Non-pigmented ciliary epithelial cell (primary cell): Measurements from ENCODE around the gene LANCL1.
"Not testable (repeated sequence)": the region's sequence is repeated elsewhere in the genome, so short reads cannot be mapped to it uniquely, and the experiment has no call there.

Experiments
- DNase-seq: peaks from one replicate; pipeline ENCODE4 v3.0.0-alpha.2; 2010; ENCODE audit warnings: low read depth

The LANCL1 gene

DNA sequence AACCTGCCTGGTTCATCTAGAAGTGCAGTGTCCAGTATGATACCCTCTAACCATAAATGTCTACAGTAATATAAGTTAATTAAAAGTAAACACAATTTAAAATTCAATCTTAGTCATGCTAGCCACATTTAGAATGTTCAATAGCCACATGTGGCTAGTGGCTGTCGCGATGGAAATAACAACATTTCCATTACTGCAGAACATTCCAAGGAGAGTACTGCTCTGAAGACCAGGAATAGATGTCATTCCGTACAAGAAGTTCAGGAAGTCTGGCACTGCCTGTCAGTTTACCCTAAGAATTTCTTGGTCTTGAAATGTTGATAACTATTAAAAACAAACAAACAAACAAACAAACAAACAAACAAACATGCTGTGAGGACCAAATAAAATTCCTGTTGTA lies 17.2 kb downstream of the LANCL1 start:
- no peak for DNase-seq

DNA sequence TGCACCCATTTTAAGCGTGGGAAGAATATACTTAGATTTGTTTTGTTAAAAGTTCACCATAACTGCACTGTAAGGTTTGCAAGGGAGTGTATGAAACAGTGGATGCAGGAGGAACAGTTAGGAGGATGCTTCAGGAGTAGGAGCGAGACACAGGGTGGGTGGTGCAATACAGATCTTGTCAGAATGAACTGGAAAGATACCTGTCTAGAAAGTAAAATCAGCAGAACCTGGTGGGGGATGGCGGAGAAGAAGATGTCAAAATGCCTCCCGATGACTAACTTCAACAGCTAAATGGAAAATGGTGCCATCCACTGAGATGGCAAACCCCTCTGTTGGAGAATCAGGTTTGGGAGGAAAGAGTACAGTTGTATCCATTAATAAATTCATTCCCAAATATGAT lies 18.2 kb downstream of the LANCL1 start:
- DNase-seq, result no peak

GRCh38 chr2:210456571-210456970 lies 20.0 kb downstream of the LANCL1 start:
- DNase-seq, result no peak

DNA sequence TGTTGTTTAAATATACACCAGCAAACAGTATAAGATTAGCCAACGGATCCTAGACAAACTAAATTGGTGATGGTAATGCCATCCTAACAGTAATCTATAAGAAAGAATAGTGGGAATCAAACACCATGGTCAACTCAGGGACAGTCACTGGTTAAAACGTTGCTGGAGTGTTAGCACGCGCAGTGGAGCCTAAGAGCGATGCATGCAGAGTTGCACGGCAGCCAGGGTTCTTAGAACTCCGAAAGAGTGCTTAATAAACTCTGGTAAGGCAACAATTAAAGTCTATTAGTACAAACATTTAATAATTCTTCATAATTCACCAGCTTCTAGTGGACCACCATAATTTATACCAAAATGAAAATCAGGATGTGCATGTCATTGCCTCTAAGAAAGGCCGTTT lies 22.2 kb downstream of the LANCL1 start:
- no peak for DNase-seq

DNA sequence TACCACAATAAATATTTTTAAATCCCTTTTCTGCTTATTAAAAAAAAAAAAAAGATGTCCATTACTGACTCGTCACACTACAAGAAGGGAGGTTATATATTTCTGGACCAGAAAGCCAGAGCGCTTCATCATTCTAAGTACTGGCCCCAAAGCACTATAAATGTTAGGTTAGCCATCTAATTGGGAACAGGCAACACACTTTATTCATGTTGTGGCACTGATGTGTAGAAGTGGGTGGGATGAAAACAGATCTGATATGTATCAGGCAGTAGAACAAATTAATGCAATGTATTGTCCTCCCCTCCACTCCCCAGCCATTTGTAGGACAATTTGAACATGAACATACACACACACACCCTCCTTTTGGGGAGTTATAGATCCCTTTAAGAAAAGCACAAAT lies 24.4 kb downstream of the LANCL1 start:
- DNase-seq, result no peak

GRCh38 chr2:210450942-210451341 lies 25.6 kb downstream of the LANCL1 start:
- DNase-seq, result not testable (repeated sequence)

DNA sequence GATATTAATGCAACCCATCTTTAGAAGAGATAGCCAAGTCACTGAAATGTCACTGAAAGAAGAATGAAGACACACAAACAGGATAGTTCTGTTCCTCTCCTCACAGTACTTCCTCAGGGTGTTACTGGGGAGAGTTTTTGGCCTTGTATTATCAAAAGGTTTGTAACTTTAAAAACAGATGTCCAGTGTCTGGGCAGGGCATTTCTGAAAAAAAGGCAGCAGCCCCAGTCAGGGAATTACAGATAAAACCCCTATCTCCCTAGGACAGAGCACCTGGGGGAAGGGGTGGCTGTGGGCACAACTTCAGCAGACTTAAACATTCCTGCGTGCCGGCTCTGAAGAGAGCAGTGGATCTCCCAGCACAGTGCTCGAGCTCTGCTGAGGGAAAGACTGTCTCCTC lies 30.8 kb downstream of the LANCL1 start:
- no peak for DNase-seq

DNA sequence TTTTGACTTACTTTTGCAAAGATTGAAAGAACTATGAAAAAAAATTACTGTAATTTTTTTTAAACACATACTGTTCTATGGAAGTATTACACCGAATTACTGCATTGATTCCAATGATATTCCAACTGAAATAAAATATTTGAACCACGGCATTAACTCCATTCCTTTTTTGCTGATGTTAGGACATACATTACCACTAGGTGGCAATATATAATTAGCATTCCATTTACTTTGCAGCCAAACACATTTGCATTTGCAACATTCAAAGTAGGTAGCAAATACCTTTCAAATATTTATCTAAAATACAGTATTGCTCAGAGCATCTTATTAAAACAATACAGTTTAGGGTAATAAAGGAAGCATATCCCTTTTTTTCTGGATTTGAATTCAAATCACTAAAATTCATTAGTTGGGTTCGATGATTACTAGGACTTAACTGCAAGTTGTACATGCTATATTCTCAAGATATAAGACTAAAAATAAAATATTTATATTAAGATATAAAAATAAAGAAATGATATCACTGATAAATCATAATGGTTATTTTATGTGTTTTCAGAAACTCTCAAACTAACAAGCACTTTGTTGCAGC lies 31.3 kb downstream of the LANCL1 start:
- DNase-seq, result no peak

GRCh38 chr2:210443527-210443926 lies 33.0 kb downstream of the LANCL1 start:
- no peak for DNase-seq

DNA sequence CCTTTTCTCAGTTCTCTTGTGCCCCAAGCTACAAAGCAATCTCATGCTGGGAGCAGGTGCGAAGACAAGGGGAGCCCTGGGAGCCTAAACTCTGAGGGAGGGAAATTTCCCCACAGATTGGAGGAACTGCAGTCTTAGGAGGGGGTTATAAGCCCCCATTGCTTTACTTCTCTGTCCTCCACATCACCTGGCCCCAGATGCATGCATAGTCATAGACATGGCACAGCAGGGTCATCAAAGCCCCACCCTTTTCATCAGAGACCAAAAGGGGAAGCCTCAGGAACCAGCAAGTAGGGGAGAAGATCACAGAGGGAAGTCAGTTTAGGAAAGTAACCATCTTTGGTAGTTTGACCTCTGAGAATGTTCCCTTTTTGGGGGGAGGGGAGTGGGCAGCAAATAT lies 33.7 kb downstream of the LANCL1 start:
- DNase-seq, result no peak

GRCh38 chr2:210442457-210442856 lies 34.1 kb downstream of the LANCL1 start:
- DNase-seq, result no peak

DNA sequence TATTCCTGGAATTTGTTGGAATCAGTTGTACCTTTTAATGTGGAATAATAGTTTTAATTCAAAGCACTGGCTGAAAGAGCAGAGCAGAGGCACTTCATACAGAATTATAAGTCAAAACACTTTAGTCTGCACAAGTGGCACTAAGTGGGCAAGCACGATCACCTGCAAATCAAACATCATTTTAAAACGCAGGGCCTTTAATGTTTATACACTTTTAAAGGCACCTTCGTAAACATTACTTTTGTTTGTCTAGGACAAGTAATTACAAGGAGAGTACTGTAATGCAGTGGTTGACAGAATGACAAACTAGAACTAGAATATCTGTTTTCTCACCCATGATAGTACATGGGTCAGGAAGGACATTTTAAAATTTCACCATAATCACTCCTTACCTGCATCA lies 36.4 kb downstream of the LANCL1 start:
- no peak for DNase-seq

GRCh38 chr2:210435439-210435838 lies 41.1 kb downstream of the LANCL1 start:
- DNase-seq, result no peak

DNA sequence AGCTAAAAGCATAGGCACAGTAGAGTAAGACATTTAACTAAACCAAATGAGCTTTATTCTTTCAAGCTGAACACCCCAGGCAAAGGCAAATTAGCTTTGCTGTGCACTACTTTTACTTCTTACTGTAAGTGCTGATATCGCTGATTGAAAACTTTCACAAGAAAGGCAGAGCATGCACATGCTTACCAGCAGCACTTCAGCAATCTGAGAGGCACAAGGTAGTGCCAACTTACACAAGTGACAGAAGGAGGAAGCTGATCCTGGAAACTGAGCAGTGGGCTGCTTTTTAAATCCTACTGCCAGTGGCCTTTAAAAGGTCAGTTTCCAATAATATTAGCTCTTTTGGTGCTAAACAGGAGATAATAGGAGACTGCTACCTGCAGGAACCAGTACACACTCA lies 43.9 kb downstream of the LANCL1 start:
- DNase-seq, result no peak

DNA sequence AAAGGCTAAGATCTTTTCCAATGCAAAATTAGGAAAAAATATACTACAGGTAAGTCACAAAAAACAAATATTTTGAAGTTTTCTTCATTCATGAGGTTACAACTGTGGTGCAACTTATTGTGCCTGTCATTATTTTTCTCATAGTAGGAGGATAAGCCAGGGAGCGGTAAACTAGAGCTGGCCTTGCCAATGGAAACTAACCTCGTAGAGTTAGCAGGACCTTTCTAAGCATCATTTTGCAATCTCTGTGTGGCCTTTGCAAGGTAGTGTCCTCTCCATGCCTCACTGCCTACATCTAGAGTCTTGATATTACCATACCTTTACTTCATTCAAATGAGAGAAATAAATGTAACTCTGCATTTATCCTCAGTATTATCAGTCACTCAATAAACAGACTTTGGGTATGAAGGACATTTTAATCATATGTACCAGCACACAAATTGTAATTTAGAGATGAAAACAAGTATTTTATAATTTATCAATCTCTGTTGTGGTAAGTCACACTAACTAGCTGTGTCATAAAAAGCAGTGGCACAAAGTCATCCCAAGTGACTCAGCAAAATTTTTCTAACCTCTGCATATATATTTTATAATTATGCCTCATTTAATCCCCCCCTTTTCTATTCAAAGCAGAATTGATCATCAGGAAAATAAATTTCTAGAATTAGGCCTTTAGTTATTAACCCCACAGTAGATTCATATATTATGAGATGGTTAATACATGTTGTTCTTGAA lies 47.0 kb downstream of the LANCL1 start:
- no peak for DNase-seq

DNA sequence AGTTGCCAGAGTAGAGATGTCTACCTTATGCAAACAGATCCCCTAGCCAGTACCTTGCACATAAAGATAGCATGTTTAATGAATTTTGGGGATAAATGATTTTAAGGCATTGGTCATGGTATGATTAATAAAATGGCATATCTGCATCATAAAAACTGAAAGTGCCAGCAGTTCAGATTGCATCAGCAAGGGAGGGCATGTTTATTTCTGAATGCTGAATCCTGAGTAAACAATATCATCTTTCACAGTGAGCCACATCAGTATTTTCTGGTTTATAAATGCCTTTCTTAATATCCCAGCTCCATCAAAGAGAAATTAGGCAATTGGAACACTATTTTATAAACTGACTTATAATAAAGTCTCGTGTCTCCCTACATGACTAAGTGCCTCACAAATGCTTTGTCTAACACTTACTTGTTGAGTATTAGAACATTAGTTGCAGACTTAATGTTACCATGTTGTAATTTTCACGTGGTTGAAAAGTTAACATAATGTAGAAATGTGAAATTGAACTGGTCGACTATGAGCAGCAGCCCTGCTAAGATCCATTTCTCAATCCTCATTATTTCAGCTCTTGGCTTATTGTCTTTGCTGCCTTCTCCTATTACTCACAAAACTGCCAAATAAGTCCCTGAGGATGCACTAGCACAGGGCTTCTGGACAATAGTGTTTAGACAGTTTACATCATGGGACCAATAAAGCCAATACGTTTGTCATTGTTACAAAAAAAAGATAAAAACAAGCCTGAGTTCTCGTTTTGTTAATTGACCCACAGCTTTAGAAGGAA lies 48.0 kb downstream of the LANCL1 start:
- no peak for DNase-seq

DNA sequence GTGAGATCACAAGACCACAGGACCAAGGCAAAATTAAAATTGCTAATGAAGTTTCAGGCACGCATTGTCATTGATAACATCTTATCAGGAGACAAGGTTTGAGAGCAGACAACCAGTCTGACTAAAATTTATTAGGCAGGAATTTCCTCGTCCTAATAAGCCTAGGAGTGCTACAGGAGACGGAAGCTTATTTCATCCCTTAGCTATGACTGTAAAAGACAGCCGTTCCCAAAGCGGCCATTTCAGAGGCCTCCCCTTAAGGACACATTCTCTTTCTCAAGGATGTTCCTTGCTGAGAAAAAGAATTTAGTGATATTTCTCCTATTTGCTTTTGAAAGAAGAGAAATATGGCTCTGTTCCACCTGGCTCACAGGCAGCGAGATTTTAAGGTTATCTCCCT lies 49.2 kb downstream of the LANCL1 start:
- not testable (repeated sequence) for DNase-seq

- no peak for DNase-seq
Measured at GRCh38 chr2:210422366-210422765, 54.2 kb downstream of the LANCL1 start.

DNA sequence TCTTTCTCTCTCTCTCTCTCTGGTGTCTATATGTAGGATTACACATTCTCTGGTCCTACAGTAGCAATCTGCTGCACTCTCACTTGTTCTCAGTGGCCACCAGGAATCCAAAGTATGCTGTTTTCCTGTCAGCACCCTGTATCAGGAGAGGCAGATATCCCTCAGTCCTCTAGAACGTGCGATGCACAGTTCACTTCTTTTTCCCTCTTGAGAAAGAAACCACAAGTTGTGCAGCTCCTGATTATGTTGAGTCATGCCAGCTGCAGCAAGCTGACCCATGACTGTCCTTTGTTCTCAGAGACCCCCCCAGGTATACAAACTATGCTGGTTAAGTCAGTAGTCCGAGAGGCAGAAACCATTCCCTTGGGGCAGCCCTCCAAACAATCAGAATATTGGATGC lies 54.6 kb downstream of the LANCL1 start:
- DNase-seq, result peak; percentile 58

GRCh38 chr2:210412660-210413059 lies 63.9 kb downstream of the LANCL1 start:
- DNase-seq, result no peak

DNA sequence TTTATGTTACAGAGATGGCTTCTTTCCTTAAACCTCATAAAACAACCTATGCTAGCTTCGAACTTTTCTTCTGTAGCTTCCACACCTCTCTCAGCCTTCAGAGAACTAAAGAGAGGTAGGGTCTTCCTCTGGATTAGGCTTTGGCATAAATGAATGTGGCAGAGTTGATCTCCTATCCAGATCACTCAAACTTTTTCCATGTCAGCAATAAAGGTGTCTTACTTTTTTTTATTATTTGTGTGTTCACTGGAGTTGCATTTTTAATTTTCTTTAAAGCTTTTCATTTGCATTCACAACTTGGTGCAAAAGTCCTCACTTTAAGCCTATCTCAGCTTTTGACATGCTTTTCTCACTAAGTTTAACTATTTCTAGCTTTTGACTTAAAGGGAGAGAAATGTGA lies 66.0 kb downstream of the LANCL1 start:
- DNase-seq, result no peak

- no peak for DNase-seq
Measured at GRCh38 chr2:210399440-210400041, 77.0 kb downstream of the LANCL1 start.

GRCh38 chr2:210392469-210392881 lies 84.1 kb downstream of the LANCL1 start:
- no peak for DNase-seq
